Raji (cell line): ENCODE results near the gene COG2.

Experiments used
- POLR2A ChIP-seq: IDR thresholded peaks from 2 replicates; pipeline ENCODE4 v1.6.1; 2011; ENCODE audit warnings: low read depth, low read length, control low read depth; ENCODE audit not compliant: insufficient read depth

COG2 gene

GRCh38 chr1:230621324-230622030 is 20.8 kb upstream of the COG2 start:
- no peak for TF ChIP-seq POLR2A

GRCh38 chr1:230622151-230622550 is 20.1 kb upstream of the COG2 start:
- TF ChIP-seq POLR2A: no peak

DNA sequence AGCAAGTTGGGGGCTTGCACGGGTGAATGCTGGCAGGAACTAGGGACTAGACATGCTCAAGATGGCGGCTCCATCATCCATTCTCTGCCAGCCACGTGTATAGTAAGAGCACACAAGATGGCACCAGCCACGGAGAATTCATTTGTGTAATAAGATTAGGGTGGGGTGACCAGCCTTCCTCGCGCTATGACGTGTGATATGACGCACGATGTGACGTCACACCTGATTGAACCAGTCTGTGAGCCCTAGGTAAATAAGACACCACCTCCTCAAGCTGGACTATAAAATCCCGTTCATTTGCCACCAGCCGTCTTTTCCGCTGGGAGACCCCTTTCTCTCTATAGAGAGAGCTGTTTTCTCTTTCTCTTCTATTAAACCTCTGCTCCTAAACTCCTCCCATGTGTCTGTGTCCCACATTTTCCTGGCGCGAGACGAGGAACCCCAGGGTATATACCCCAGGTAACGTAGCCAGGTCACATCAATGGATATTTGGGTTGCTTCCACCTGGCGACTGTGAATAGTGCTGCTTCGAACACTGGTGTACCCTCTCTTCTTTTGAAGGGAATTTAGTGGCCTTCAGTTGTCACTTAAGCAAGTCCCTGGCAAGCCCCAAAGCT is 18.1 kb upstream of the COG2 start:
- no peak for TF ChIP-seq POLR2A

DNA sequence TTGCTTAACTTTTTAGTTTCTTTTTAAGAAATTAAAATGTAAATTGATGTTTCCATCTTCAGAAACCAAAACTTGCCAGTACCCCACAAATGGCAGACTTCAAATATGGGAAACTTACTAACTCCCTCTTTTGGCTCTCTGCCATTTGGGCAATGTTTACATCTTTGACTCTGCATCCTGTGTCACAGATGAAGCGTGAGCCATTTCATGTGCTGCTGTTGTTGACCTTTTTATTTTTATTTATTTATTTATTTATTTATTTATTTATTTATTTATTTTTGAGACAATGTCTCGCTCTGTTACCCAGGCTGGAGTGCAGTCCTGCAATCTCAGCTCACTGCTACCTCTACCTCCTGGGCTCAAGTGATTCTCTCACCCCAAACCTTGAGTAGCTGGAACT is 16.0 kb upstream of the COG2 start:
- no peak for TF ChIP-seq POLR2A

GRCh38 chr1:230627767-230628166 is 14.5 kb upstream of the COG2 start:
- no peak for TF ChIP-seq POLR2A

DNA sequence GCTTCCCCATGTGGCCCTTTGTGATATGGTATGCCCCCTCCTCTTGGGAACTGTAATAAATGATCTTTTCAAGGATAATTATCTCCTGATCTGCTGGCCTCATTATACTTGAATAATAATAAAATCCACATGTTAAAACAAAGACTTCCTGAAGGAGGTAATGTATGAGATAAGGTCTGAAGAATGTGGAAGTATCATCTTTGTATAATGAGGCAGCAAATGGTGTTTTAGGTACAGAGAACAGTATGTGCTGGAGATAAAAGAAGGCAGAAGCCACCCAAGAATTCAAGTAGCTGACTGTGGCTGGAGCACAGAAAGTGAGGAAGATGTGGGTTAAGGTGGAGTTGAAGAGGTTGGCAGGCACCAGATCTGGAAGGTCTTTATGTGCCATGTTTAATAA is 12.8 kb upstream of the COG2 start:
- TF ChIP-seq POLR2A: no peak

GRCh38 chr1:230631477-230631876 is 10.8 kb upstream of the COG2 start:
- TF ChIP-seq POLR2A: no peak

- no peak for TF ChIP-seq POLR2A
Observed at GRCh38 chr1:230632273-230632873, 9.9 kb upstream of the COG2 start.

DNA sequence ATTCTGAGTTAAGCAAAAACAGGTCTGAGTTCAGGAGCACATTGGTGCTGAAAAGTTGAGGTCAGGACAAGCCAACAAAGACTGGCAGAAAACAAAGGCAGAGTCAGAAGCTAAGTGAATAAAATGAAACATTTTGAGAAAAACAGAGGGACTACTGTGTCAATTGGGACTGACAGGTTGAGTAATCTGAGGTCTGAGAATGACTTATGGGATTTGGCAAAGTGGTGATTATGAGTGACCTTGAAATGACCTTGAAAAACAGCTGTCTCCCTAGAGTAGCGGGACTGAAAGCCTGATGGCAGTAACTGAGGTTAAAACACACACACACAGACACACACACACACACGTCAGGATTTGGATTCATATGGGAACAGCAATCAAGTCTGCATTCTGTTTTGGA is 8.8 kb upstream of the COG2 start:
- TF ChIP-seq POLR2A: no peak

DNA sequence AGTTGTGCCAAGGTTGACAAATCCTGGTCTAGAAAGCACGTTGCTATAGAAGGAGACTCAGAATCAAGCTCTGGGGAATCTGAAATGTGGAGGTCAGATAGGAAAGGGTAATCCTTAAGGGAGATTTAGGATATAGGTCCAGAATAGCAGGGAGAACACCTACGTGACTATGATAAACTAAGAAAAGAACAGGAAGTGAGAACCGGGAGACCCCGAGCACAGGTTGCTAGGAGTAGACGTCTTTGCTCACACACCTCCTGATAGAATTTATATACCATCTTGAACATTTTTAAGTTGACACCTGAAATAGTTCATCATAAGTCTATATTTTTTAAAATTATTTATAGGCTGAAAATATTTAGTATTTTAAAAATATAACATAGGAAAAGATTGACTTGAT is 7.9 kb upstream of the COG2 start:
- no peak for TF ChIP-seq POLR2A

DNA sequence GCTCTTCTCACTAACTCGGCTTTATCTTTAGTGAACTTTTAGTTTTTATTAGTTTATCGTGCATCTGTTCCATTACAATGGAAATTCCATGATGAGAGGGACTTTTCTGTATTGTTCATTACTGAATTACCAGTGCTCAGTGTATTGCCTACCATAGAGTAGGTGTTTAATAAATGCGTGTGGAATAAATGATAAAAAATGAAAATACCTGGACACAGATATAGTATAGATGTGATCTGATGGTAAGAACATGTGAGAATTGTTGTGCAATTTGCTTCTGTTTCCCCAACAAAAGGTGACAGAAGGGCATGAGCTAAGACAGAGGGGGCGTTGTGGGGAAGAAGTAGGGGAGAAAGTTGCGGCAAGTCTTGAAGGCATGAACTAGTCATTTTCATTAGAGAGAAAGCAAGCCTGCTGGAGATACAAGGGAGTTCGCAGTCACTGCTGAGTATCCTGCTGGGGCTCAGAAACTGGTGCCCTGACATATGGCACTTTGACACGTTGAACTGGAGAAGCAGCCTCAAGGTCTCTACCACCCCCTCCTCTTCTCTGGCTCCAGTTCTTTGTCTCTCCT is 5.6 kb upstream of the COG2 start:
- TF ChIP-seq POLR2A: no peak

- no peak for TF ChIP-seq POLR2A
Observed at GRCh38 chr1:230639714-230640209, 2.5 kb upstream of the COG2 start.

GRCh38 chr1:230641346-230641745 is 935 bp upstream of the COG2 start:
- no peak for TF ChIP-seq POLR2A

GRCh38 chr1:230641900-230642262 is 400 bp upstream of the COG2 start:
- no peak for TF ChIP-seq POLR2A

GRCh38 chr1:230643908-230644307 is 1.6 kb downstream of the COG2 start:
- TF ChIP-seq POLR2A: no peak

DNA sequence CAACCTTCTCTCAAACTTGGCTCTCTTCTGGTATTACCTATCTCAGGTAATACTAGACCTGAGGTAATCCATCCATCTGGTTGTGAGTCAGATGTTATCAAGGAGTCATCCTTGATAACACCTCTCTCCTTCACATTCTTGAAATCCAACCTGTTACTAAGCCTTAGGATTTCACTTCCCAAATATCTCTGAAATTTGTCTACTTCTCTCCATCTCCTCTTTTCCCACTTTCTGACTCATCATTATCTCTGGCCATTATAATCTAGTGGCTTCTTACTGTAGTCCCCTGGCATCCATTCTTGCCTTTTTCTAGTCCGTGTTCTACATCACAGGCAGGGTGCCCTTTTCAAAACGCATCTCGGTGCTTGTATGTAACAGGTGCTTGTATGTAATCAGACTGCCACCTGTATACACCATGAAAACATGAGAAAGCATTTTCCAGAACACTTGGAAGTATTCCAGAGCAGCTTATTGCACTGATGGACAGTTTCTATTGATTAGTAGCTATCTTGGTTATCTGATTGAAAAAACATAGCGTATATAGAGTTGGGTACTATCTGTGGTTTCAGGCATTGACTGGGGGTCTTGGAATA is 4.5 kb downstream of the COG2 start:
- TF ChIP-seq POLR2A: no peak
